ENCODE data around the gene ZNF581.

The ZNF581 gene

GRCh38 chr19:55668603-55669348 lies 25.3 kb downstream of the ZNF581 start:
- no peak for DNase-seq

GRCh38 chr19:55669418-55670279 lies 26.2 kb downstream of the ZNF581 start:
- DNase-seq: no peak

- peak; percentile 39 for DNase-seq
These were observed 27.0 kb downstream of the ZNF581 start for GRCh38 chr19:55670280-55671053.

- no peak for DNase-seq
These were observed 27.6 kb downstream of the ZNF581 start for GRCh38 chr19:55671054-55671378.

GRCh38 chr19:55672418-55672817 lies 29.0 kb downstream of the ZNF581 start:
- no peak for DNase-seq

- DNase-seq: no peak
These were observed 30.0 kb downstream of the ZNF581 start for GRCh38 chr19:55673465-55673864.

- DNase-seq: no peak
These were observed 30.4 kb downstream of the ZNF581 start for GRCh38 chr19:55673889-55674288.

- no peak for DNase-seq
These were observed 31.0 kb downstream of the ZNF581 start for GRCh38 chr19:55674459-55674840.

GRCh38 chr19:55674841-55675660 lies 31.6 kb downstream of the ZNF581 start, which contains the start of gene EPN1:
Gene EPN1 (plus strand): TSS chr19:55675226. CDS start chr19:55678628, 3,402 bp downstream.
- peak; percentile 97 for DNase-seq

GRCh38 chr19:55675661-55676354 lies 32.4 kb downstream of the ZNF581 start:
- no peak for DNase-seq

GRCh38 chr19:55676383-55676782 lies 32.9 kb downstream of the ZNF581 start:
- DNase-seq: no peak

- DNase-seq: no peak
These were observed 33.5 kb downstream of the ZNF581 start for GRCh38 chr19:55676889-55677505.

- DNase-seq: no peak
These were observed 34.2 kb downstream of the ZNF581 start for GRCh38 chr19:55677572-55678028.

GRCh38 chr19:55678121-55678671 lies 34.7 kb downstream of the ZNF581 start:
- no peak for DNase-seq

GRCh38 chr19:55679343-55680257 lies 36.2 kb downstream of the ZNF581 start:
- DNase-seq: no peak

- DNase-seq: no peak
These were observed 37.1 kb downstream of the ZNF581 start for GRCh38 chr19:55680339-55681130.

GRCh38 chr19:55681131-55682092 lies 38.0 kb downstream of the ZNF581 start:
- no peak for DNase-seq

Data from NCI-H774 (cell line).